HG03139 (cell line): ENCODE data around the gene GBE1.
"Not testable (repeated sequence)": the region's sequence is repeated elsewhere in the genome, so short reads cannot be mapped to it uniquely, and the experiment has no call there.

Experiments used
- ATAC-seq: cut with Tn5 transposase; IDR thresholded peaks from one replicate; pipeline ENCODE4 v1.9.1; 2021; ENCODE audit not compliant: unreplicated experiment

The GBE1 gene

GRCh38 chr3:81760924-81761903, at the start of gene GBE1:
TSS of gene GBE1 (minus strand) at chr3:81761645. CDS start at chr3:81761517, 128 bp downstream.
- ATAC-seq, result peak; percentile 84

DNA sequence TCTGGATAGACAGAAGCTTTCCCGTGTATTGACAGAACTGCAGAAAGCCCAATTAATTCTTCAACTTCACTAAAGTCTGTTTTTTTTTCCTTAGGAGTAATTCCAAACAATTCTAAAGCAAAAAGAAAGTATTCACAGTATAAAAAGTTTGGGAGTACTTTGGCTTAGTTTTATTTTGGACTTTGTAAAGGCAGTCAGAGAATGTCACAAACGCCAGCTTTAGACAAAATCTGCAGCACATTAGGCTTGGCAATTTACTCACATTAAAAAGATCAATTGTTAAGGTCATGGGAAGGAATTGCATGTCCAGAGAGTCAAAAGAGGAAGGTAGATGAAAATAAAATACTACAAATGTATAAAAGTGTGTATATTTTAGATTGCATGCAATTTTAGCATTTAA, 47.5 kb upstream of the GBE1 start:
- ATAC-seq, result no peak

DNA sequence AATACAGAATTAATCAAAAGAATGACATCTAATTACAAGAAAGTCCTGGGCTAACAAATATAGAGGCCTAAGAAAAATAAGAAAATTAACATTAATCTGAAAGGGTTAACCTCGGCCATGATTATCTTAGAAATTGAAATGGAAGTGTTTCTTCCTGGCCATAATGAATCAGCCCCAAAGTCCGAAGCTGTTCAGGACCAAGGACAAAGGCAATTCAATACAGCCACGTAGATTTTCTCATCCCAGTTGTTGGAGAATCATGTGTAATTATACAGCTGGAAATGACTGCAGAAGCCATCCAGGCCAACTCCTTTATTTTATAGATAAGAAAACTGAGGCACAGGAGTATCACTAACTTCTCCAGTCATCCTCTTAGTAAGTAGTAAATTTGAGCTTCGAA, 38.0 kb upstream of the GBE1 start:
- no peak for ATAC-seq

DNA sequence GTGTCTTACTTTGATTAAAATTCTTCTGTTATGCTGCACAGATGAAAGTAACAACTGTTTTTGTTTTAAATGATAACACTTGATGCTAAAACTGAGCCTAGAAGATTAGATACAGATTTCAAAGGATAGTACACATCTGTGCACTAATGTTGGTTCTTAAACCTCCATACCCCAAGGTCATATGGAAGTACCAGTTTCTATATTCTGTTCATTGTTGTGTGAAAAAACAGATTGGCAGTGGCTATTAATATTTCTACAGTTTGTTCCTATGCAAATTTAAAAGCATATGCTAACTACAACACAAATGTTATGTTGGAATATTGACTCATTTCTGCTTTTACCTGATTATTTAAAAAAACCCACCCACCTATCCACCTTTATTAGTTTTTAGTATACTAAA, 32.0 kb upstream of the GBE1 start:
- no peak for ATAC-seq

DNA sequence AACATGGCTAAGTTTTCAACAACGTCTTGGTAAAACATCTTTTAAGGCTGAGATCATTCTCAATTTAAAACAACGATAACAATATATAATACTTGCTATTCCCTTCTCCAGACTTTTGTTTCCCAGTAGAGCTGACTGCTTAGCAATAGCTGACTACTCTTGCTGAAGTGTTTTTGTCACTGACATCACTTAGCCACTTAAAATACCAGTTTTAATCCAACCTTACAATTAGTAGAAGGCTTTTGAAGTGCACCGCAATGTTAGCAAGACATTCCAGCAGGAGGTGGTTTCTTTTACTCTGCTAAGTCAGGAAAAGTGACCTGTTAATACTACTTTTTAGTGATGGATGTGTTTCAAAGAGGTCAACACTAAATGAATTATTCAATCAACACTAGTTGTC, 28.7 kb upstream of the GBE1 start:
- no peak for ATAC-seq

- no peak for ATAC-seq
These were observed 28.2 kb upstream of the GBE1 start for GRCh38 chr3:81789691-81790090.

DNA sequence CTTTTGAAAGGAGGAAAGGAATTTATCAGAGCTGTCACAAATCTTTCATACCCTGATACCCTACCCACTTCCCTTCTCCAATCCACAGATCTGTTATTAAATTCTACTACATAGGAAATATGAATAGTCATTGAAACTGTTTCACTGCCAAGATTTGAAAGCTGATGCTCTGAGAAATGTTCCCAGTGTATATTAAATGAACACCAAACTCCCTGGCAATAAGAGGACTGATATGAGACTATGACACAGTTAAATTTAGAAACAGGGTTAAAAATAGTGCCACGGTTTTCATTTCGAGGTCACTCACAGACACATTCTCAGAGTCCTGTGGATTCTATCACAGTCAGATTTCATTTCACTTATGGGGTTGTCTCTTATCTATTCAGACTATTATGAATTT, 27.2 kb upstream of the GBE1 start:
- peak; percentile 59 for ATAC-seq

DNA sequence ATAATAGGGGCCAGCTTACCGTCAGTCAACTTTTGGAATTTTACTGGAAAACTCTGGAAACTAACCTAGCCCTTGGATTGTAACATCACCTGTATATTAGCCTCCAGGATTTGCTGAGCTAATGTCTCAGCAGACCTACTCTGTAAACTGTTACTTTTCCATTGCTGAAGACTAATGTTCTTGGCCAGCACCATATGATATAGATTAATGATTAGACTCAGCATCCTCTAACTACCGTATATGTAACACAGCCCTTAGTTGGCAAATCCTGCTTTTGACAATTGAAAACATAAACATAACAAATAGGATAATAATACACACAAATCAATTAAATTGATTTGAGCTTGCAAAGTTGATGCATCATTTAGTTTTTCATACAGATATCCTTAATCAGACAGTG, 26.6 kb upstream of the GBE1 start:
- ATAC-seq, result no peak

- no peak for ATAC-seq
These were observed 21.1 kb upstream of the GBE1 start for GRCh38 chr3:81782585-81782984.

DNA sequence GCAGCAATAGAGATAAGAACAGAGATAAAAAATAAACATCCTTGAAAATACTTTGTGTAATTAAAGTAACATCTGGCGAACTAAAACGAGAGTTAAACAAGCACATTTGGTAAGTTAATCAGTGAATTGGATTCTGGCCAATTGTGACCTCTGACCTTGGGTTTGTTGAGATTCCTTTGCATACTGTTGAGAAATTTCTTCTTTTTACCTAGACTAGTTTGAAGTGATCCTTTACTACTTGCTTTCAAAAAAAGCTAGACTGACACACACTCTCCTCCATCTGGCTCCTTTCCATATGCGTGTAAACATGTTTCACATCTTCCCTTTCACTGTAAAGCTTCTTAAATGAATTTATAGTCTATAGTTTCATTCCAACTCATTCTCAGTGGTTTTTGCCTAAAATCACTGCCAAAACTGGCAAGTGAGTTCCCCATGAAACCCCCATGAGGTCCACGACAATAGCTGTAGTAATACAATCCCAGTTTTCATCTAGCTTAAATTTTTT, 17.3 kb upstream of the GBE1 start:
- no peak for ATAC-seq

DNA sequence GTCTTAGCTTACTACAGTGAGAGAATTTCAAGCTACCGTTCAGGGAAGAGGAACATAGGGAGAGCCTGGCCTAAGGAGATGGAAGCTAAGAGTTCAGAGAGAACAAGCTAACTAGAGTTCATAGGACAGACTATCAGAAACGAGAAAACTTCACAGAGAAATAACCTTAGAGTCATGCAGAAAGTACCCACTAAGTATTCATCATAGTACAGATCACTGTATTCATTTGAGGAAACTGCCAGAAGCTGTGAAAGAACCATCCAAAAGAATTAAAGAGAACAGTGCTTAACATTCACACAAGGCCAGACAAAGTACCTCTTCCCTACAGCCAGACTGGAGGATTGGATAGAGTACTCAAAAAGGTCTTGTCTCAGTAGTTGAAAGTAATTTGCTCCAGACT, 15.2 kb upstream of the GBE1 start:
- no peak for ATAC-seq

- ATAC-seq, result no peak
These were observed 9.3 kb upstream of the GBE1 start for GRCh38 chr3:81770710-81771109.

DNA sequence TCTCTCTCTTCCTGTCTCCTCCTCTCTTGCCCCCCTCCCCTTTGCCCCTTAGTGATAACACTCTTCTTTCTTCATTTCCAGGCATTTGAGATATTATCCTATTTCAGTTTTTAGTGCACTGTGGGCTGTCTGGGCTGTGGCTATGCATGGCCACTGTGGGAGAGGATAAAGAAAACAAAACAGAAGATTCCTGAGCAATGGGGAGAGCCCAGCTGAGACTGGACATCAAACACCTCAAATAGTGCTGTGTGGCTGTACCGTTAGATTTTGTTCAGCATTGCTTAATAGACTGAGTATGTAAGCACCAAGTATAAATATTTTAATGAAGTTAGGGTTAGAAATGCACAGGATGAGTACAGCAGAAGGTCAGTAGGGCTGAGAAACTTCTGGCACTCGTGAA, 7.9 kb upstream of the GBE1 start:
- ATAC-seq, result no peak

DNA sequence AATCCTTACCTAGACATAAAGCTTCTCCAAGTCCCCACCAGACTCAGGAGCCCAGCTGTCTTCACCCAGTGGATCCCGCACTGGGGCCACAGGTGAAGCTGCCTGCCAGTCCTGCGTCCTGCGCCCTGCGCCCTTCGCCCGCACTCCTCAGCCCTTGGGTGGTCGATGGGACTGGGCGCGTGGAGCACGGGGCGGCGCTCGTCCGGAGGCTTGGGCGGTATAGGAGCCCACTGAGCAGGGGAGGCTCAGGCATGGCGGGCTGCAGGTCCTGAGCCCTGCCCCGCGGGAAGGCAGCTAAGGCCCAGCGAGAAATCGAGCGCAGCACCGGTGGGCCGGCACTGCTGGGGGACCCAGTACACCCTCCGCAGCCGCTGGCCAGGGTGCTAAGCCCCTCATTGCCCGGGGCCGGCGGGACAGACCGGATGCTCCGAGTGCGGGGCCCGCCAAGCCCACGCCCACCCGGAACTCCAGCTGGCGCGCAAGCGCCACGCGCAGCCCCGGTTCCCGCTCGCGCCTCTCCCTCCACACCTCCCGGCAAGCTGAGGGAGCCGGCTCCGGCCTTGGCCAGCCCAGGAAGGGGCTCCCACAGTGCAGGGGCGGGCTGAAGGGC, 5.9 kb upstream of the GBE1 start:
- not testable (repeated sequence) for ATAC-seq

- ATAC-seq, result no peak
These were observed 4.0 kb upstream of the GBE1 start for GRCh38 chr3:81765400-81765799.

GRCh38 chr3:81764665-81765064, 3.2 kb upstream of the GBE1 start:
- ATAC-seq, result no peak

GRCh38 chr3:81764002-81764401, 2.6 kb upstream of the GBE1 start:
- no peak for ATAC-seq

GRCh38 chr3:81763001-81763400, 1.6 kb upstream of the GBE1 start:
- ATAC-seq, result no peak

DNA sequence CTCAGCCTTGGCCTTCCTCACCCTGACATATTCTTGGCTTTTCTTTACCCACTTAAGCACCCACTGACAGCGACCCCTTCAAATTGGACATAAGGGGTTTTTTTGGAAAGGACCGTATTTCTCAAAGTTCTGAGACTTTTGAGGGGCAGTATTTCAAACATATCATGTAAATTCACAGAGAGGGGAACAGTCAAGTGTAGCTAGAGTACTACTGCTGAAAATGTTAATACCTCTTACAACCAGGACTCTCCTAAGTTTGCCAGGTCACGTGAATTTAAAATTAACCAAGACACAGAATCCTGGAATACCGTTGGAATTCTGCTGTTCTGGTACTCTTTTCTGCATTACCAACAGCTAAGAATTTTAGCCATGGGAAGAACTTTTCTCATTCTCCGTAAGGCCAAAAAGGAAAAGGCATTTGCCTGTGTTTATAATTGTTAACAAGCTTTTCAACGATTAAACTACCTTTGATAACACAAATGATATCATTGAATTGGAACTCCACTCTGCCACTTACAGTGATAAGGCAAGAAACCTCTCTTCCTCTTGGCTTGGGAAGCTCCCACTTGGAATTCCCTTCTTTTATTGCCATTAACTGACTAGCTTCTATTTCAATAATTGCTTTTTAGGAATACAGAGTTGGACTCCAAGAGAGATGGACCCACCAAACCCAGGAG, 597 bp upstream of the GBE1 start:
- ATAC-seq, result no peak

- no peak for ATAC-seq
These were observed 1.2 kb downstream of the GBE1 start for GRCh38 chr3:81760215-81760614.

DNA sequence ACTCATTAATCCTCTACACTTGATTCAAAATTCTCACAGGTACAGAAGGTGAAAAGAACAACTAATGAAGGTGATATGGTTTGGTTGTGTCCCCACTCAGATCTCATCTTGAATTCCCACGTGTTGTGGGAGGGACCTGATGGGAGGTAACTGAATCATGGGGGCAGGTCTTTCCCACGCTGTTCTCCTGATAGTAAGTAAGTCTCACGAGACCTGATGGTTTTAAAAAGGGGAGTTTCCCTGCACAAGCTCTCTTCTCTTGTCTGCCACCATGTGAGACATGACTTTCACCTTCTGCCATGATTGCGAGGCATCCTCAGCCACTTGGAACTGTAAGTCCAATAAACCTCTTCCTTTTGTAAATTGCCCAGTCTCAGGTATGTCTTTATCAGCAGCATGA, 2.7 kb downstream of the GBE1 start:
- ATAC-seq, result not testable (repeated sequence)

DNA sequence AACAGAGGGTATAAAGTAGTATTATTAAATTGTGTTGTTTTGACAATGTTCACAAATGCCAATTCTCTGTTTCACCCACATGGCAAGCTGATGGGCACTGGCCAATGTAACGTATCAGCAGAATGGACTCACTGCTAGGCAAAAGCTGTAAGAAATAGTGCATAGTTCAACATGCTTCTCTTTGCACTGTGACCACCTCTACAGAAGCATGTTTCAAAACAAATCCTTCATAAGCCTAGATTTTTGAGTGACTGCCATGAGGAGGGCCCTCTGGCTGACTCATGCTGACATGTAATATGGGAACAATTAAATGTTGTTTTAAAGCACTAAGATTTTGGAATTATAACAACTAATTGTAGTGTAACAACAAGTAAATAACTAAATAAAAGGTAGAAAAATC, 3.2 kb downstream of the GBE1 start:
- no peak for ATAC-seq
